Astrocyte of the spinal cord (primary cell): ENCODE results near the gene TUBGCP2.

Experiments
- DNase-seq: peaks from one replicate; pipeline ENCODE4 v3.0.0; 2011; ENCODE audit warnings: low read depth, low spot score
- H3K4me3 ChIP-seq: 2 replicates; pipeline ENCODE4 v1.5.1; 2011; ENCODE audit warnings: low read depth, mild to moderate bottlenecking, low read length, moderate library complexity
- CTCF ChIP-seq: IDR thresholded peaks from 2 replicates; pipeline ENCODE4 v1.5.1; 2012; ENCODE audit warnings: low read depth, mild to moderate bottlenecking, low read length, inconsistent platforms
- in situ Hi-C: cut with HindIII; loops from 2 replicates; pipeline ENCODE4 v1.10.0; 2017; ENCODE audit warnings: low sequenced_read_pairs

TUBGCP2 gene

GRCh38 chr10:133314911-133315310, 6.2 kb upstream of the TUBGCP2 start:
- in situ Hi-C loops, result no loop called here
- no peak for DNase-seq
- no peak for TF ChIP-seq CTCF
- H3K4me3 ChIP-seq, result no peak overlapping the region

DNA sequence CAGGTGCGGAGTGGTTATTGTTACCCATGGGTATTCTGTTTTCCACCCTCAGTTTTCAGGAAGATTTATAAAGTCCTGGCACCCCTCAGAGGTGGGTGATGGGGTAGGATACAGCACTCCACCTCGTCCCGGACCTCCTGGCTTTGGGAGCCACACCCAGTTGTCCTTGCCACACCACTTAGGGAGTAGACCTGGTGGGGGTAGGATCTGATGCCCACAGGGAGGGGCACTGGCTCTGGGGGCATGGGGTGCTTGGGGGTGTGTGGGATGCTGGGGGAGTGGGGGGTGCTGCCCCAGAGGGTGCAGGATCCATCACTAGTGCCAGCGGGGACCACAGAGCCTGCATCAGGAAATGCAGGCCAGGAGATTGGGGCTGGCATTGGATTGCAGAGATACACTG, 4.5 kb upstream of the TUBGCP2 start:
- no peak for TF ChIP-seq CTCF
- in situ Hi-C loops, result no loop called here
- DNase-seq, result no peak

DNA sequence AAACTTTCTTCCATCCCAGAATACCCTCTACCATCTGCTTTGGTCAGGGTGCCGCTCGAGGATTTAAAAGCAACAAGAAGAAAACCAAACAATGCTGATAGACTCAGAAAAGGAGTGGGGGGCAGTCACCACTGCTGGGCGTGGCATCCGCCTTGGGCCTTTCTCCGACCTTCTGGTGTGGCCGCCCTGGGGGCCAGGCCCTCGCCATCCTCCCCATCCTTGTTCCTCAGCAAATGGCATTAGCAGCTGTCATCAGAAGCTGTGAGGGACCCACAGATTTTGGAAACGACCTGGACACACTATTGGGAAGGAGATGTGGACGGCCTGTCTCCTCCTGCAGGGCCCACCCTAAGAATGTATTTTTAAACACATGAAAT, 4.1 kb upstream of the TUBGCP2 start:
- DNase-seq, result no peak
- TF ChIP-seq CTCF, result no peak
- H3K4me3 ChIP-seq, result no peak overlapping the region
- in situ Hi-C loops, result no loop called here

More for the DNA sequence above, 4.5 kb upstream of the TUBGCP2 start:
- H3K4me3 ChIP-seq, result no peak overlapping the region

DNA sequence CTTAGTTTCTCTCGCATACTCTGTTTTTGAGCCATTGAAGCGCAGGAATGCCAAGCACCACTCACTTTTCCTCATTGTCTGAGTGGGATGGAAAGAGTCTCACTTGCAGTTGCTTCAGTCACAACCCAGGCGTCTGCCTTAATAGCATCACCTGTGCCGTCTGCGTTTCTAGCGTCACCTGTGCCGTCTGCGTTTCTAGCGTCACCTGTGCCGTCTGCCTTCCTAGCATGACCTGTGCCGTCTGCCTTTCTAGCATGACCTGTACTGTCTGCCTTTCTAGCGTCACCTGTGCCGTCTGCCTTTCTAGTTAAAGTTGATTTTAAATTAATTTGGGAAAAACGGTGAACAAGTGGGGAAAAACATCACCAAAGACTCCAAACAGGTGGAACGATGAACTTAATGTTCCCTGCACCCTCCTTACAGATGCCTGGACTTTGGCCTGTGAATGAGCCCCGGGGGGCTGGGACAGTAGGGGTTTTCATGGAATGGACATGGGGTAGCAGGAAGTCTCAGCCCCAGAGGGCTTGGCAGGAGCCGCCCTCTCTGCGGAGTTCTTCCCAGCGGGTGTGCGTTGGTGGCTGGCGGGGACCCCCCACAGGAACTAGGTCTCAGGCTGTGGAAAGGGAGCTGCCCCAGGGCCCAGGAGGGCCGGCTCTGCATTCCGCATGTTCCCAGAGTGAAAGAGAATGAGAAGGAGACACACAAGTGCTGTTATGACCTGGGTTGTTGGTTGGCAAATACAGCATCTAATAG, 3.5 kb upstream of the TUBGCP2 start:
- DNase-seq, result no peak
- TF ChIP-seq CTCF, result no peak
- in situ Hi-C loops, result no loop called here

DNA sequence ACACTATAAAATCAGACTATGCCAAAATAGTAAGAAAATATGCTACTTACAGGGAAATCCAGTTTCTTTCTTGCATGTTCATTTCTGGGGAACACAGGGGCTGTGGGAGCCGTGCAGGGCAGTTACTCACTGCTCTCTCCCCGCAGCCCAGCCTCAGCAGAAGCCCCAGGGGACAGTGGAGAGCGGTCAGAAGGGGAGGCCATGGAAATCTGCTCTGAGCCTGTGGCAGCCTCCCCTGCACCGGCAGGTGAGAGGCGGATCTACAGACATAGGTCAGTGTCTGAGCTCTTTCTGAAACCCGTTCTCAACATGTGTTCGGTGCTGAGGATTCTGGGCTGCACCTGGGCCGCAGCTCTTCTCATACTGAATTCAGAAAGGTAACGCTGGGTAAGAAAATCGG, 2.9 kb upstream of the TUBGCP2 start:
- in situ Hi-C loops, result no loop called here
- H3K4me3 ChIP-seq, result no peak overlapping the region
- no peak for DNase-seq
- no peak for TF ChIP-seq CTCF

More for the DNA sequence above, 3.5 kb upstream of the TUBGCP2 start:
- no peak overlapping the region for H3K4me3 ChIP-seq

DNA sequence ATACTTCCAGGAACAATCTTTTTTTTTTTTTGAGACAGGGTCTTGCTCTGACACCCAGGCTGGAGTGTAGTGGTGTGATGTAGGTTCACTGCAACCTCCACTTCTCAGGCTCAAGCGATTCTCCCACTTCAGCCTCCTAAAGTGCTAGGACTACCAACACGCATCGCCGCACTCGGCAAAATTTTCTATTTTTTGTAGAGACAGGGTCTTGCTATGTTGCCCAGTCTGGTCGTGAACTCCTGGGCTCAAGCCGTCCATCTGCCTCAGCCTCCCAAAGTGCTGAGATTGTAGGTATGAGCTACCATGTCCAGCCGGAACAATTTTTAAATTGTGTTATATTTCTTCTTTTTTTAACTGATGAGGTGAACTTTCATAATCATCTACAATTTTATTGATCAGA, 2.1 kb upstream of the TUBGCP2 start:
- no peak for DNase-seq
- H3K4me3 ChIP-seq, result no peak overlapping the region
- TF ChIP-seq CTCF, result no peak
- in situ Hi-C loops, result no loop called here

DNA sequence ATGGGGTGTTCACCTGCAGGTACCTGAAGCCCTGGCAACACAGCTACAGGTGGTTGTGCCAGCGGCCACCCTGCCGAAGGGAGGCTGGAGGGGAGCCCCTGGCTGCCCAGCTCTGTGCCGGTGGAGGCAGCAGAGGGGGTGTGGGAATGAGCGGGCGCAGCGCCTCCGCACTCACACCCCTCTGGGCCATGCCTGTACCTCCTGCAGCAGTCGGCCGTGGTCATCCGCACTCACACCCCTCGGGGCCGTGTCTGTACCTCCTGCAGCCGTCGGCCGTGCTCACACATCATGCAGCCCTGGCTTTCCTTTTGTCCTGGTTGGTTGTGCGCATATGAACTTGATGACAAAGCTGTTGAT, 1.7 kb upstream of the TUBGCP2 start:
- TF ChIP-seq CTCF, result no peak
- in situ Hi-C loops, result no loop called here
- DNase-seq, result no peak
- H3K4me3 ChIP-seq, result no peak overlapping the region
